H9 (cell line): ENCODE data around the gene GSE1. TPM values are rescaled to one million over a fixed set of nuclear protein-coding genes. Genes with fewer than 3 reads are reported as not detected.

Experiments
- DNase-seq: peaks from one replicate; pipeline ENCODE4 v3.0.0-alpha.2; 2017
- H2AFZ ChIP-seq: one replicate; pipeline ENCODE4 v1.6.1; 2013; ENCODE audit warnings: mild to moderate bottlenecking, low read length, control low read depth, moderate library complexity
- H2AK5ac ChIP-seq: 2 replicates; pipeline ENCODE4 v1.6.1; 2013; ENCODE audit warnings: low read length, control low read depth, mixed read lengths; ENCODE audit not compliant: insufficient read length
- H2BK120ac ChIP-seq: one replicate; pipeline ENCODE4 v1.6.1; 2013; ENCODE audit warnings: low read depth, mild to moderate bottlenecking, low read length, control low read depth, inconsistent platforms; ENCODE audit not compliant: poor library complexity, severe bottlenecking
- H2BK12ac ChIP-seq: 2 replicates; pipeline ENCODE4 v1.6.1; 2013; ENCODE audit warnings: low read length, control low read depth, mixed read lengths, low read depth; ENCODE audit not compliant: insufficient read length
- H2BK15ac ChIP-seq: 2 replicates; pipeline ENCODE4 v1.6.1; 2013; ENCODE audit warnings: low read depth, low read length, control low read depth
- H2BK20ac ChIP-seq: one replicate; pipeline ENCODE4 v1.6.1; 2013; ENCODE audit warnings: low read depth, mild to moderate bottlenecking, low read length, control low read depth, inconsistent platforms; ENCODE audit not compliant: poor library complexity, severe bottlenecking
- H2BK5ac ChIP-seq: 2 replicates; pipeline ENCODE4 v1.6.1; 2013; ENCODE audit warnings: low read length, control low read depth, mixed read lengths; ENCODE audit not compliant: insufficient read length
- H3K14ac ChIP-seq: 2 replicates; pipeline ENCODE4 v1.6.1; 2013; ENCODE audit warnings: low read length, control low read depth; ENCODE audit not compliant: insufficient read depth
- H3K18ac ChIP-seq: 2 replicates; pipeline ENCODE4 v1.6.1; 2013; ENCODE audit warnings: low read depth, mild to moderate bottlenecking, mixed read lengths, low read length, control low read depth; ENCODE audit not compliant: insufficient read length
- H3K23ac ChIP-seq: 2 replicates; pipeline ENCODE4 v1.6.1; 2013; ENCODE audit warnings: low read length, control low read depth, mixed read lengths, low read depth; ENCODE audit not compliant: insufficient read length
- H3K23me2 ChIP-seq: 2 replicates; pipeline ENCODE4 v1.6.1; 2013; ENCODE audit warnings: low read depth, mild to moderate bottlenecking, mixed read lengths, low read length, control low read depth; ENCODE audit not compliant: insufficient read length, poor library complexity, severe bottlenecking
- H3K27ac ChIP-seq: 2 replicates; pipeline ENCODE4 v1.5.1; 2013; ENCODE audit warnings: low read length, control low read depth, mixed read lengths, low read depth; ENCODE audit not compliant: insufficient read length
- H3K27me3 ChIP-seq: 2 replicates; pipeline ENCODE4 v1.6.1; 2013; ENCODE audit warnings: low read length, control low read depth, inconsistent platforms; ENCODE audit not compliant: insufficient read depth
- H3K4ac ChIP-seq: 2 replicates; pipeline ENCODE4 v1.6.1; 2013; ENCODE audit warnings: low read depth, mild to moderate bottlenecking, control low read depth, inconsistent platforms, low read length, moderate library complexity
- H3K4me1 ChIP-seq: 2 replicates; pipeline ENCODE4 v1.6.1; 2013; ENCODE audit warnings: low read length, control low read depth, inconsistent platforms; ENCODE audit not compliant: insufficient read depth
- H3K4me2 ChIP-seq: 2 replicates; pipeline ENCODE4 v1.6.1; 2013; ENCODE audit warnings: low read length, control low read depth, mixed read lengths; ENCODE audit not compliant: insufficient read length, insufficient read depth
- H3K56ac ChIP-seq: 2 replicates; pipeline ENCODE4 v1.6.1; 2013; ENCODE audit warnings: low read depth, mild to moderate bottlenecking, mixed read lengths, low read length, control low read depth; ENCODE audit not compliant: insufficient read length
- H3K79me1 ChIP-seq: 2 replicates; pipeline ENCODE4 v1.6.1; 2013; ENCODE audit warnings: low read depth, mild to moderate bottlenecking, moderate library complexity, low read length, control low read depth, inconsistent platforms; ENCODE audit not compliant: insufficient read depth, poor library complexity, severe bottlenecking
- H3K79me2 ChIP-seq: 2 replicates; pipeline ENCODE4 v1.6.1; 2013; ENCODE audit warnings: low read length, control low read depth, inconsistent platforms; ENCODE audit not compliant: insufficient read depth
- H3K9ac ChIP-seq: 2 replicates; pipeline ENCODE4 v1.6.1; 2013; ENCODE audit warnings: low read length, control low read depth, mixed read lengths; ENCODE audit not compliant: insufficient read length; ENCODE audit errors: extremely low read depth
- H3K9me3 ChIP-seq: one replicate; pipeline ENCODE4 v1.6.1; 2013; ENCODE audit warnings: low read depth, low read length, inconsistent platforms; ENCODE audit not compliant: control insufficient read depth
- H3T11ph ChIP-seq: one replicate; pipeline ENCODE4 v1.6.1; 2013; ENCODE audit warnings: mild to moderate bottlenecking, low read length, control low read depth, inconsistent platforms
- H4K20me1 ChIP-seq: one replicate; pipeline ENCODE4 v1.6.1; 2013; ENCODE audit not compliant: control insufficient read depth, insufficient read length, insufficient read depth
- H4K5ac ChIP-seq: 2 replicates; pipeline ENCODE4 v1.6.1; 2013; ENCODE audit warnings: low read depth, mild to moderate bottlenecking, mixed read lengths, low read length, control low read depth; ENCODE audit not compliant: insufficient read length
- H4K8ac ChIP-seq: replicated peaks from 2 replicates; pipeline ENCODE4 v1.6.1; 2013; ENCODE audit warnings: low read length, control low read depth, mixed read lengths, low read depth; ENCODE audit not compliant: insufficient read length
- H4K91ac ChIP-seq: 2 replicates; pipeline ENCODE4 v1.6.1; 2013; ENCODE audit warnings: low read depth, mild to moderate bottlenecking, moderate library complexity, mixed read lengths, low read length, control low read depth; ENCODE audit not compliant: insufficient read length
- H3K27ac Mint-ChIP-seq, 3 experiments: 2 replicates in 2 of 3; 3 replicates in 1 of 3; pipeline ENCODE4 v1.8.0; 2020 to 2021; ENCODE audit warnings: mixed read lengths in 3 of 3, mild to moderate bottlenecking in 1 of 3, moderate library complexity in 1 of 3
- H3K27me3 Mint-ChIP-seq: 2 replicates; pipeline ENCODE4 v1.8.0; 2021; ENCODE audit warnings: low read depth, mild to moderate bottlenecking, moderate library complexity, mixed read lengths
- H3K36me3 Mint-ChIP-seq, 3 experiments: 2 replicates in 2 of 3; 3 replicates in 1 of 3; pipeline ENCODE4 v1.8.0; 2020 to 2021; ENCODE audit warnings: low read depth in 3 of 3, mixed read lengths in 3 of 3; ENCODE audit not compliant: insufficient read depth in 1 of 3
- H3K4me1 Mint-ChIP-seq, 2 experiments: 2 replicates each; pipeline ENCODE4 v1.8.0; 2020; ENCODE audit warnings: mixed read lengths in 2 of 2
- H3K4me3 Mint-ChIP-seq, 2 experiments: 2 replicates in 1 of 2; 3 replicates in 1 of 2; pipeline ENCODE4 v1.8.0; 2020 to 2021; ENCODE audit warnings: mild to moderate bottlenecking in 2 of 2, mixed read lengths in 2 of 2, moderate library complexity in 1 of 2
- H3K9me3 Mint-ChIP-seq, 2 experiments: 2 replicates in 1 of 2; 3 replicates in 1 of 2; pipeline ENCODE4 v1.8.0; 2020; ENCODE audit warnings: mild to moderate bottlenecking in 2 of 2, mixed read lengths in 2 of 2, moderate library complexity in 1 of 2
- CTCF ChIP-seq: fragments of 200-600 bp; sonication (generic); conservative IDR thresholded peaks from 3 replicates; pipeline ENCODE4 v1.8.0; 2021; ENCODE audit warnings: antibody characterized with exemption, mild to moderate bottlenecking
- WGBS: extraction: QIAGEN DNeasy Blood & Tissue Kit; methylation state at CpG from one replicate; pipeline ENCODE4 v1.1.7; 2013; ENCODE audit warnings: missing lambda C conversion rate, low lambda C conversion rate, mixed read lengths; ENCODE audit not compliant: insufficient read length; ENCODE audit errors: extremely low coverage; 5-methylcytosine and 5-hydroxymethylcytosine counted together
- total RNA-seq: library from RNA; stranded (reverse); gene quantifications from 2 replicates; pipeline ENCODE4 v1.2.1, GENCODE V29; 2021

The GSE1 gene
- total RNA-seq, 1 experiment from 2014 or later: 125 TPM

- H3K4me2 ChIP-seq: peak overlapping the region; percentile 31
- peaks cover 2% of the 10 kb centered on the region; the same call in 1 of the 2 replicates for H3K79me2 ChIP-seq
- H4K8ac ChIP-seq: no peak overlapping the region
- Mint-ChIP-seq H3K36me3 (peaks cover 5 to 6% (median 6%) of the 10 kb centered on the region in 3 experiments; a peak in 6 of 7 replicates), H3K4me3 (peak overlapping the region; percentile 49 to 62), H3K4me1 (peaks cover 93 to 97% of the 10 kb centered on the region in 2 experiments), H3K27ac (peak overlapping the region; percentile 19 to 93 (median 78); a peak in 6 of 7 replicates), H3K27me3 (peaks cover 43% of the 10 kb centered on the region), H3K9me3 (peaks cover 0 to 2% of the 10 kb centered on the region in 2 experiments; a peak in 2 of 5 replicates)
- no peak overlapping the region for H3K9ac ChIP-seq
- H2AFZ ChIP-seq: no peak overlapping the region
- H3K27me3 ChIP-seq: no peaks in the 10 kb centered on the region; the same call in 1 of the 2 replicates
- H4K20me1 ChIP-seq: no peaks in the 10 kb centered on the region
- no peak overlapping the region for H3K4ac ChIP-seq
- H3K79me1 ChIP-seq: no peaks in the 10 kb centered on the region
- no peak overlapping the region for H2BK5ac ChIP-seq
- H3K23me2 ChIP-seq: no peaks in the 10 kb centered on the region
- no peak overlapping the region for H3T11ph ChIP-seq
- no peak overlapping the region for H2BK12ac ChIP-seq
- H2BK20ac ChIP-seq: no peak overlapping the region
- H2AK5ac ChIP-seq: no peak overlapping the region
- no CpG with 5 or more reads among the region's 11 CpGs for WGBS
- peaks cover 22% of the 10 kb centered on the region for H3K4me1 ChIP-seq
- H2BK15ac ChIP-seq: no peak overlapping the region
- H4K91ac ChIP-seq: no peak overlapping the region
- no peaks in the 10 kb centered on the region for H3K9me3 ChIP-seq
- H2BK120ac ChIP-seq: no peak overlapping the region
- no peak for TF ChIP-seq CTCF
- H4K5ac ChIP-seq: no peak overlapping the region
- H3K18ac ChIP-seq: peak overlapping the region; percentile 1
- H3K27ac ChIP-seq: no peak overlapping the region
- peak overlapping the region; percentile 32; the same call in 1 of the 2 replicates for H3K14ac ChIP-seq
- H3K23ac ChIP-seq: no peak overlapping the region
- H3K56ac ChIP-seq: no peak overlapping the region
- no peak for DNase-seq
These were observed 33.1 kb upstream of the GSE1 start for GRCh38 chr16:85579923-85580580.
